C4-2B (cell line): ENCODE data around the gene TCF3.

Experiments used
- ZFX ChIP-seq: fragments of 450-650 bp; IDR thresholded peaks from 2 replicates; pipeline ENCODE4 v1.6.1; 2017
- TF ChIP-seq, protein P1 (sequence below): fragments of 450-650 bp; conservative IDR thresholded peaks from 2 replicates; pipeline ENCODE4 v1.5.1; 2017; ENCODE audit warnings: mild to moderate bottlenecking

DNA sequence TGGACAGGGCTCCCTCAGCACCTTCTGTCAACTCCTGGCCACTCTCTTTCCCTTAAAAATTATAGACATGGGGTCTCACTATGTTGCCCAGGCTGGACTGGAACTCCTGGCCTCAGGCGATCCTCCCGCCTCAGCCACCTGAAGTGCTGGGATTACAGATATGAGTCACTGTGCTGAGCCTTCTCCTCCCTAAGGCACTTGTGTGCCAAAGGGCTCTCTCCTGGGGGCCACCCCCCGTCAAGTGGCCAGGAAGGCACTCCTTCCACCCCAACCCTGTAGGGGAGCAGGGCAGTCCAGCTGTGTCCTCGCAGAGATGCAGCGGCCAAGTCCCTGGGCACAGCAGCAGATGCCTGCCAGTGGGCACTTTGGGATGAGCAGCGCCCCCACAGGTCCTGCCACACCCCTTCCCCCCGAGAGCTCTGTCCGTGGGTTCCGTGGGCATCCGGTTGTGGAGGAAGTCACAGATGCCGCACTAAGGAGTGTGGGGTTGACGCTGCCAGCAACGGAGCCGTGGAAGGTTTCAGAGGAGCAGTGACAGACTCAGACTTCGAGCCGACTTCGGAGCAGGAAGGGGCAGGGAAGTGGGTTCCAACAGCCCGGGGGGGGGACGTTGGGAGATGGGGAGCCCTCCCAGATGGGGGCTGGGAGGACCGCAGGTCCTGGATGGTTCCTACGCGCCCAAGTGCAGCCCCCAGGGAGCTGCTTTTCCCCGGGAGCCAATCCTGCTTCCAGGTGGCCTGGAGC lies 43.9 kb downstream of the TCF3 start:
- TF ChIP-seq, protein P1, sequence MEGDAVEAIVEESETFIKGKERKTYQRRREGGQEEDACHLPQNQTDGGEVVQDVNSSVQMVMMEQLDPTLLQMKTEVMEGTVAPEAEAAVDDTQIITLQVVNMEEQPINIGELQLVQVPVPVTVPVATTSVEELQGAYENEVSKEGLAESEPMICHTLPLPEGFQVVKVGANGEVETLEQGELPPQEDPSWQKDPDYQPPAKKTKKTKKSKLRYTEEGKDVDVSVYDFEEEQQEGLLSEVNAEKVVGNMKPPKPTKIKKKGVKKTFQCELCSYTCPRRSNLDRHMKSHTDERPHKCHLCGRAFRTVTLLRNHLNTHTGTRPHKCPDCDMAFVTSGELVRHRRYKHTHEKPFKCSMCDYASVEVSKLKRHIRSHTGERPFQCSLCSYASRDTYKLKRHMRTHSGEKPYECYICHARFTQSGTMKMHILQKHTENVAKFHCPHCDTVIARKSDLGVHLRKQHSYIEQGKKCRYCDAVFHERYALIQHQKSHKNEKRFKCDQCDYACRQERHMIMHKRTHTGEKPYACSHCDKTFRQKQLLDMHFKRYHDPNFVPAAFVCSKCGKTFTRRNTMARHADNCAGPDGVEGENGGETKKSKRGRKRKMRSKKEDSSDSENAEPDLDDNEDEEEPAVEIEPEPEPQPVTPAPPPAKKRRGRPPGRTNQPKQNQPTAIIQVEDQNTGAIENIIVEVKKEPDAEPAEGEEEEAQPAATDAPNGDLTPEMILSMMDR: no peak
- no peak for TF ChIP-seq ZFX
